HL-60 (cell line): ENCODE measurements around the gene TNFAIP1.

Source experiments
- DNase-seq, 2 experiments: peaks; one replicate each; pipeline ENCODE4 v3.0.0-alpha.2; 2010 to 2020; ENCODE audit warnings: low read depth in 1 of 2, low spot score in 1 of 2
- H3K27ac ChIP-seq: fragments of 250-450 bp; sonication (Bioruptor Pico); replicated peaks from 2 replicates; pipeline ENCODE4 v1.5.1; 2020; ENCODE audit warnings: mild to moderate bottlenecking, moderate library complexity
- H3K27me3 ChIP-seq: fragments of 250-450 bp; sonication (Bioruptor Pico); 2 replicates; pipeline ENCODE4 v1.5.1; 2021; ENCODE audit warnings: mild to moderate bottlenecking, moderate library complexity; ENCODE audit not compliant: insufficient read depth, poor library complexity, severe bottlenecking
- H3K4me3 ChIP-seq: replicated peaks from 2 replicates; pipeline ENCODE4 v1.5.1; 2011; ENCODE audit warnings: mild to moderate bottlenecking, control low read depth, low read length; ENCODE audit not compliant: insufficient read depth
- GABPA ChIP-seq: IDR thresholded peaks from 2 replicates; pipeline ENCODE4 v1.6.1; 2012; ENCODE audit warnings: low read depth
- POLR2AphosphoS5 ChIP-seq: IDR thresholded peaks from 2 replicates; pipeline ENCODE4 v1.6.1; 2012; ENCODE audit warnings: low read depth
- SPI1 ChIP-seq: IDR thresholded peaks from 2 replicates; pipeline ENCODE4 v1.6.1; 2012; ENCODE audit warnings: low read depth, mild to moderate bottlenecking, borderline replicate concordance
- TF ChIP-seq, protein P1 (sequence below): IDR thresholded peaks from 2 replicates; pipeline ENCODE4 v1.6.1; 2012; ENCODE audit warnings: low read depth; ENCODE audit not compliant: insufficient replicate concordance
- TF ChIP-seq, protein P2 (sequence below): IDR thresholded peaks from one replicate; pipeline ENCODE4 v1.5.1; 2011; ENCODE audit warnings: low read length, control low read depth, inconsistent platforms; ENCODE audit not compliant: insufficient read depth

TNFAIP1 gene

DNA sequence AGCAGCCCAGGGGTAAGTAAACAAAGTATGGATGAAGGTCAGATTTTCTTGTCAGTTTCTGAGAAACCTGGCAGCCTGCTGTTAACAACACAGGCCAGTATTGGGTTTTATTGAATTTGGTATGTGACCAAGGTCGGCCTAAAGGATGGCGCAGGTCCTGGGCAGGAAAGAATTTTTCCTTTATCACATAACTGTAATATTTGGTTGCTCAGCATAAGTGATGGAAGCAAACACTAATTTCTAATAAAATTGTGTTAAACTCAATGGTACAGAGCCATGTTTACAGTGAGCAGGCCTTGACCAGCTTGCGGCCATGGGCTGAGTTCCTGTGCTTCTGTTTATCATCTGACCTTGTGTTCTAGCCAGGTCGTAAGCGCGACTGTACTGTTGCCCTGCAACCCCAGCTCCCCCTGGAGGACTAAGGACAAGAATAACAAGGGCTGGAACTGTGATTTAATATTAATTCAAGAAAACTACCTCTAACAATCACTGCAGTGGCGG lies 11.2 kb downstream of the TNFAIP1 start:
- no peak for DNase-seq

DNA sequence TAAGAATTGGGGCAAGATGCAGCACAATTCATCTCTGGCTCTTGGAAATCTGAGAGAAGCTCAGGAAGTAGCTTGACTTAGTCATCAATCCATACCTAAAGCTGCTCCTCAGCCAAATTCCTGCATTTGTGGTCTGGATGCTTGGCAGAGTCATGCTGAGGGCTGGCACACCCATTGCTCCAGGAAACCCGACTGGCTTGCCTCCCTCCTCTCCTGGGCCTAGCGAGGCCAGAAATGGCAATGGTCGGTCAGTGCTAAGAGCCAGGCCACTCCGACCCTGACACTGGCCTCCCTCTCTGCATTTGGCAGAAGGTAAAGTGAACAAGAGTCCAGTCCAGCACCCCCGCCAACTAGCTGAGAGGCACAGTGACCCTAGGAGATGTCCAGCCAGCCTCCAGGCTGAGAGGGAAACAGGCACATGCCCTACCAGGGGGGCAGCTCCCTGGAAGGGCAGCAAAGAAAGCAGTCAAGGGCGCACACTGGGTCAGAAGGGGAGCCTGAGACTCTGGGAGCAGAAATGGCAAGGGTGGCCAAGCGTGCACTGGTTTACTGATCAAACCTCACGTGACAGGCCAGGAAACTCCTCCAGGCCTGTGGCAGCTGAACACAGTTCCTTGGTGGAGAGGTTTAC lies 11.8 kb downstream of the TNFAIP1 start:
- Histone ChIP-seq H3K27ac (no peak overlapping the region), H3K4me3 (no peak overlapping the region), H3K27me3 (no peaks in the 10 kb centered on the region)
- TF ChIP-seq POLR2AphosphoS5 (no peak; the same call in 1 of the 2 replicates), GABPA (no peak)
- TF ChIP-seq, protein P1, sequence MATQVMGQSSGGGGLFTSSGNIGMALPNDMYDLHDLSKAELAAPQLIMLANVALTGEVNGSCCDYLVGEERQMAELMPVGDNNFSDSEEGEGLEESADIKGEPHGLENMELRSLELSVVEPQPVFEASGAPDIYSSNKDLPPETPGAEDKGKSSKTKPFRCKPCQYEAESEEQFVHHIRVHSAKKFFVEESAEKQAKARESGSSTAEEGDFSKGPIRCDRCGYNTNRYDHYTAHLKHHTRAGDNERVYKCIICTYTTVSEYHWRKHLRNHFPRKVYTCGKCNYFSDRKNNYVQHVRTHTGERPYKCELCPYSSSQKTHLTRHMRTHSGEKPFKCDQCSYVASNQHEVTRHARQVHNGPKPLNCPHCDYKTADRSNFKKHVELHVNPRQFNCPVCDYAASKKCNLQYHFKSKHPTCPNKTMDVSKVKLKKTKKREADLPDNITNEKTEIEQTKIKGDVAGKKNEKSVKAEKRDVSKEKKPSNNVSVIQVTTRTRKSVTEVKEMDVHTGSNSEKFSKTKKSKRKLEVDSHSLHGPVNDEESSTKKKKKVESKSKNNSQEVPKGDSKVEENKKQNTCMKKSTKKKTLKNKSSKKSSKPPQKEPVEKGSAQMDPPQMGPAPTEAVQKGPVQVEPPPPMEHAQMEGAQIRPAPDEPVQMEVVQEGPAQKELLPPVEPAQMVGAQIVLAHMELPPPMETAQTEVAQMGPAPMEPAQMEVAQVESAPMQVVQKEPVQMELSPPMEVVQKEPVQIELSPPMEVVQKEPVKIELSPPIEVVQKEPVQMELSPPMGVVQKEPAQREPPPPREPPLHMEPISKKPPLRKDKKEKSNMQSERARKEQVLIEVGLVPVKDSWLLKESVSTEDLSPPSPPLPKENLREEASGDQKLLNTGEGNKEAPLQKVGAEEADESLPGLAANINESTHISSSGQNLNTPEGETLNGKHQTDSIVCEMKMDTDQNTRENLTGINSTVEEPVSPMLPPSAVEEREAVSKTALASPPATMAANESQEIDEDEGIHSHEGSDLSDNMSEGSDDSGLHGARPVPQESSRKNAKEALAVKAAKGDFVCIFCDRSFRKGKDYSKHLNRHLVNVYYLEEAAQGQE, result no peak
- TF ChIP-seq, protein P2, sequence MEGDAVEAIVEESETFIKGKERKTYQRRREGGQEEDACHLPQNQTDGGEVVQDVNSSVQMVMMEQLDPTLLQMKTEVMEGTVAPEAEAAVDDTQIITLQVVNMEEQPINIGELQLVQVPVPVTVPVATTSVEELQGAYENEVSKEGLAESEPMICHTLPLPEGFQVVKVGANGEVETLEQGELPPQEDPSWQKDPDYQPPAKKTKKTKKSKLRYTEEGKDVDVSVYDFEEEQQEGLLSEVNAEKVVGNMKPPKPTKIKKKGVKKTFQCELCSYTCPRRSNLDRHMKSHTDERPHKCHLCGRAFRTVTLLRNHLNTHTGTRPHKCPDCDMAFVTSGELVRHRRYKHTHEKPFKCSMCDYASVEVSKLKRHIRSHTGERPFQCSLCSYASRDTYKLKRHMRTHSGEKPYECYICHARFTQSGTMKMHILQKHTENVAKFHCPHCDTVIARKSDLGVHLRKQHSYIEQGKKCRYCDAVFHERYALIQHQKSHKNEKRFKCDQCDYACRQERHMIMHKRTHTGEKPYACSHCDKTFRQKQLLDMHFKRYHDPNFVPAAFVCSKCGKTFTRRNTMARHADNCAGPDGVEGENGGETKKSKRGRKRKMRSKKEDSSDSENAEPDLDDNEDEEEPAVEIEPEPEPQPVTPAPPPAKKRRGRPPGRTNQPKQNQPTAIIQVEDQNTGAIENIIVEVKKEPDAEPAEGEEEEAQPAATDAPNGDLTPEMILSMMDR, result no peak
- DNase-seq, result no peak

More for the DNA sequence above, 11.2 kb downstream of the TNFAIP1 start:
- no peaks in the 10 kb centered on the region for H3K27me3 ChIP-seq
- H3K27ac ChIP-seq, result no peak overlapping the region
- no peak overlapping the region for H3K4me3 ChIP-seq
- TF ChIP-seq POLR2AphosphoS5, result no peak
- TF ChIP-seq GABPA, result no peak
- TF ChIP-seq, protein P1, result no peak
- TF ChIP-seq, protein P2, result no peak
- TF ChIP-seq SPI1, result no peak

DNA sequence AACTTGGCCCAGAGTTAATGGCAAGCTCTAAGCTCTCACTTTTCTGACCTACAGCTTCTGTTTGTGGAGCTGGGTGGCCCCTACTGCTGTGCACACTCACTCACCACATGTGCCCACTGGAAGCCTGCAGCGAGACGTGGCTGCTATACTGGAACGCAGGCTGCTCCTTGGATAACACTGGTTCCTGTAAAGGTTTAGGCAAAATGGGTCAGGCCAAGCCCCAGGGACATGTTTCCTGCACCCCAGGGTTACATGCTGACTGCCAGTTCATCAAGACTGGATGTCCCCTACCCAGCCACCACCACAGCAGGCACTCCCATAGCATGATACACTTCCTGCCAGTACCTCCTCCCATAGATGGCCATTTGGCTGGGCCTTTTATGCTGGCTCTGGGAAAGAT lies 13.4 kb downstream of the TNFAIP1 start:
- no peak for DNase-seq
- TF ChIP-seq, protein P1, result no peak
- TF ChIP-seq, protein P2, result no peak
- no peak for TF ChIP-seq POLR2AphosphoS5
- no peak for TF ChIP-seq GABPA
- TF ChIP-seq SPI1, result no peak
- Histone ChIP-seq H3K4me3 (no peak overlapping the region), H3K27me3 (no peaks in the 10 kb centered on the region), H3K27ac (no peak overlapping the region)
